Measurements from ENCODE around the gene ZFP28. TPM values are rescaled to one million over a fixed set of nuclear protein-coding genes. Genes with fewer than 3 reads are reported as not detected.

Gene ZFP28
- total RNA-seq, 1 donor from 2014 or later: 2.8 TPM

Other genes starting within 250 kb of the ZFP28 start
- gene ZSCAN5A, start 224.1 kb upstream of the ZFP28 start, total RNA-seq: 9.1 and 10.3 TPM in 2 replicates
- gene ZNF582, start 145.4 kb upstream of the ZFP28 start, total RNA-seq: 1.3 and 1.4 TPM in 2 replicates
- gene ZNF583, start 134.6 kb upstream of the ZFP28 start, total RNA-seq: 1.5 and 1.7 TPM in 2 replicates
- 0.09 TPM in 2 replicates for gene ZNF667, start 61.6 kb upstream of the ZFP28 start, total RNA-seq
- 0.05 TPM in 2 replicates for gene ZNF471, start 31.1 kb upstream of the ZFP28 start, total RNA-seq
- gene ZNF470, start 28.5 kb downstream of the ZFP28 start, total RNA-seq: 2.1 and 3.3 TPM in 2 replicates
- 4.9 and 5.4 TPM in 2 replicates for gene ZNF71, start 56.4 kb downstream of the ZFP28 start, total RNA-seq
- not detected in 2 replicates for gene SMIM17, start 104.2 kb downstream of the ZFP28 start, total RNA-seq
- 0.09 and 0.30 TPM in 2 replicates for gene ZNF835, start 132.8 kb downstream of the ZFP28 start, total RNA-seq